ENCODE measurements around the gene CSRP3. TPM values are rescaled to one million over a fixed set of nuclear protein-coding genes. Genes with fewer than 3 reads are reported as not detected.

Gene CSRP3
- total RNA-seq, 1 experiment from 2014 or later = not detected

DNA sequence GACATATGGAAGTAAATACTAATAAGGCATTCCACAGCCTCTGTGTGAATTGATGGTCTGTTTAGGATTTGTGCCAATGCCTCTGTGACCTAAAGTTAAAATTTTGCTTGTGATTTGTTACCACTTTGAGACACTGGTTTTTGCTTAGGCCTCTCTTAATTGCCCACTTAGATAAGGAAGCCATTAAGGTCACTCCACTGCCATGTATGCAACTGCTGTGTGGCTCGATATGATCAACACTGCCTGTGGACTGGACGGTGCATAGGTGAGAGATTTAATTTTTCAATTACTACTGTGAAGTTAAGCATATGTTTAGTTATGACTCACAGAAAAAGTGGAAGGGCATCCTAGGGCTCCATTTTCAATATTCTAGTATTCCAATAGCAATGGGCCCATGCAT, 36.9 kb downstream of the CSRP3 start:
- CTCF ChIA-PET = no interaction called here
- H2AFZ ChIP-seq = no peak overlapping the region
- BruUV-seq (replicated peaks) = no TSS peak
- peaks cover 53% of the 10 kb centered on the region for H3K36me3 ChIP-seq (ENCODE audit: low read depth)
- intact Hi-C loops (cut with micrococcal nuclease; ENCODE audit: unreplicated experiment) = loop anchor here (5.0 kb wide), 1 partner anchor 387 kb away; no protein-coding TSS in a partner anchor
- DNase-seq = no peak
- no peaks in the 10 kb centered on the region; the same call in 1 of the 2 replicates for H3F3A ChIP-seq (ENCODE audit: insufficient read depth, low read depth)
- H3K79me2 ChIP-seq (ENCODE audit: low read depth) = no peaks in the 10 kb centered on the region
- no peaks in the 10 kb centered on the region for H3K9me3 ChIP-seq (ENCODE audit: insufficient read depth, low read depth)
- no peaks in the 10 kb centered on the region for H3K9me2 ChIP-seq (ENCODE audit: insufficient read depth)
- TF ChIP-seq EZH2 (IDR thresholded peaks at IDR 0.05; ENCODE audit: low read depth) = no peak
- TF ChIP-seq, protein P1, sequence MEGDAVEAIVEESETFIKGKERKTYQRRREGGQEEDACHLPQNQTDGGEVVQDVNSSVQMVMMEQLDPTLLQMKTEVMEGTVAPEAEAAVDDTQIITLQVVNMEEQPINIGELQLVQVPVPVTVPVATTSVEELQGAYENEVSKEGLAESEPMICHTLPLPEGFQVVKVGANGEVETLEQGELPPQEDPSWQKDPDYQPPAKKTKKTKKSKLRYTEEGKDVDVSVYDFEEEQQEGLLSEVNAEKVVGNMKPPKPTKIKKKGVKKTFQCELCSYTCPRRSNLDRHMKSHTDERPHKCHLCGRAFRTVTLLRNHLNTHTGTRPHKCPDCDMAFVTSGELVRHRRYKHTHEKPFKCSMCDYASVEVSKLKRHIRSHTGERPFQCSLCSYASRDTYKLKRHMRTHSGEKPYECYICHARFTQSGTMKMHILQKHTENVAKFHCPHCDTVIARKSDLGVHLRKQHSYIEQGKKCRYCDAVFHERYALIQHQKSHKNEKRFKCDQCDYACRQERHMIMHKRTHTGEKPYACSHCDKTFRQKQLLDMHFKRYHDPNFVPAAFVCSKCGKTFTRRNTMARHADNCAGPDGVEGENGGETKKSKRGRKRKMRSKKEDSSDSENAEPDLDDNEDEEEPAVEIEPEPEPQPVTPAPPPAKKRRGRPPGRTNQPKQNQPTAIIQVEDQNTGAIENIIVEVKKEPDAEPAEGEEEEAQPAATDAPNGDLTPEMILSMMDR (conservative IDR thresholded peaks at IDR 0.05) = no peak
- POLR2A ChIA-PET (ENCODE audit: unreplicated experiment) = no interaction called here
- no peaks in the 10 kb centered on the region for H4K20me1 ChIP-seq (ENCODE audit: insufficient read depth)
- H3K27ac ChIP-seq = no peak overlapping the region
- no peaks in the 10 kb centered on the region for H3K27me3 ChIP-seq (ENCODE audit: insufficient read depth, low read depth)
- no peaks in the 10 kb centered on the region for H3K4me1 ChIP-seq (replicated peaks; ENCODE audit: insufficient read depth)
- H3K4me3 ChIP-seq = no peak overlapping the region
- H3K4me2 ChIP-seq = no peak overlapping the region

DNA sequence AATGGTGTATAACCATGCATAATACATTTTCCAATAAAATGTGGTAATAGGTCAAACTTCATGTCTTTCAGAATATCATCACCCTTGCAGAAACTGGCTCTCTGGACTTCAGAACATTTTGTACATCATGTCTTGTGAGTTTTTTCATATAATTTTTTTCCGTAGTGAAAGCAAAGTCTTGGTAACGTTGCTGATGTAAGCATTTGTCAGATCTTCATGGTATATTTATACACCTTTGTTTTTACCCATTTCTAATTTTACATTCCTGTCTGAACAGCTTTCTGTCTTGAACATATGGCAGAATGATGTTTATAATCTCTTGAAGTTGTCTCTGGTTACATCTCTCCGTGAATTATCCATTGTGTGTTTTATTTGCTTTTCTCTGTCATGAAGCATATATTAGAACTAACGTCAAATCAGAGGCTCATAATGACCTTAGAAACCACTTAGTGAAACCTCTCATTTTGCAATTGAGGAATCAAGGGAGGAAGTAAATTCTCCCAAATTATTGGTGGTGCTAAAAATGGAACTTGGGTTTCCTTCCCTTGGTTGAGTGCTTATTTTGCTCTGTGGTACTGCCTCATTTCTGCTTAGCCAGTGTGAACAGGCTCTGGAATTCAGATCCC, 37.4 kb downstream of the CSRP3 start:
- no peak overlapping the region for H3K4me2 ChIP-seq
- H3K4me1 ChIP-seq (replicated peaks; ENCODE audit: insufficient read depth) = no peaks in the 10 kb centered on the region
- ChIA-PET POLR2A (ENCODE audit: unreplicated experiment) (no interaction called here), CTCF (no interaction called here)
- no peaks in the 10 kb centered on the region; the same call in 1 of the 2 replicates for H3F3A ChIP-seq (ENCODE audit: insufficient read depth, low read depth)
- H3K36me3 ChIP-seq (ENCODE audit: low read depth) = peaks cover 58% of the 10 kb centered on the region
- TF ChIP-seq EZH2 (IDR thresholded peaks at IDR 0.05; ENCODE audit: low read depth) = no peak
- TF ChIP-seq, protein P1 (conservative IDR thresholded peaks at IDR 0.05) = no peak
- H2AFZ ChIP-seq = no peak overlapping the region
- intact Hi-C loops (cut with micrococcal nuclease; ENCODE audit: unreplicated experiment) = loop anchor here (5.0 kb wide), 1 partner anchor 388 kb away; no protein-coding TSS in a partner anchor
- H3K27ac ChIP-seq = no peak overlapping the region
- H4K20me1 ChIP-seq (ENCODE audit: insufficient read depth) = no peaks in the 10 kb centered on the region
- no peaks in the 10 kb centered on the region for H3K27me3 ChIP-seq (ENCODE audit: insufficient read depth, low read depth)
- H3K79me2 ChIP-seq (ENCODE audit: low read depth) = no peaks in the 10 kb centered on the region
- no peaks in the 10 kb centered on the region for H3K9me2 ChIP-seq (ENCODE audit: insufficient read depth)
- no peaks in the 10 kb centered on the region for H3K9me3 ChIP-seq (ENCODE audit: insufficient read depth, low read depth)
- DNase-seq = no peak
- no peak overlapping the region for H3K4me3 ChIP-seq
- BruUV-seq (replicated peaks) = no TSS peak

DNA sequence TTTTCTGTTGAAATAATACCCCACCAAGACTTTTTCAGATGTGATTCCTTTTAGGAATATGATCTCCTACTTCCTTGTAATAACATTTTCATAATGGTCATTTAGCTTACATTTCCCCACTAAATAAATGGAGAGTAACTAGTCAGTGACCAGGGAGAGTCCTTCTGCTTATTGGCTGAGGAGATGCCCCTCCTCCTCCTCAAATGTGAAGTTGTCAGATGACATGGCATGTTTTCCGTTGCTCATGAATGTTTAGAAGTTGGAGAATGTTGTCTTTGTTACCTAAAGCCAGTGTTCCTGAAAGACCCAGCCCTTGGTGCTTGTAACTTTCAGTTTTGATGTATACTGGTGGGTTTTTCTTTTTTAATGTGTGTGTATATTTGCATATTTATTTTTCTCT, 38.2 kb downstream of the CSRP3 start:
- Histone ChIP-seq H3K4me1 (replicated peaks; ENCODE audit: insufficient read depth) (no peaks in the 10 kb centered on the region), H3K27ac (no peak overlapping the region), H3F3A (ENCODE audit: insufficient read depth, low read depth) (no peaks in the 10 kb centered on the region; the same call in 1 of the 2 replicates), H3K36me3 (ENCODE audit: low read depth) (peaks cover 58% of the 10 kb centered on the region), H3K27me3 (ENCODE audit: insufficient read depth, low read depth) (no peaks in the 10 kb centered on the region), H3K4me3 (no peak overlapping the region), H3K9me3 (ENCODE audit: insufficient read depth, low read depth) (no peaks in the 10 kb centered on the region), H3K4me2 (no peak overlapping the region), H3K79me2 (ENCODE audit: low read depth) (no peaks in the 10 kb centered on the region), H4K20me1 (ENCODE audit: insufficient read depth) (no peaks in the 10 kb centered on the region), H3K9me2 (ENCODE audit: insufficient read depth) (no peaks in the 10 kb centered on the region), H2AFZ (no peak overlapping the region)
- DNase-seq = no peak
- TF ChIP-seq, protein P1 (conservative IDR thresholded peaks at IDR 0.05) = no peak
- TF ChIP-seq EZH2 (IDR thresholded peaks at IDR 0.05; ENCODE audit: low read depth) = no peak
- BruUV-seq (replicated peaks) = no TSS peak
- ChIA-PET POLR2A (ENCODE audit: unreplicated experiment) (no interaction called here), CTCF (no interaction called here)
- intact Hi-C loops (cut with micrococcal nuclease; ENCODE audit: unreplicated experiment) = loop anchor here (5.0 kb wide), 1 partner anchor 389 kb away; no protein-coding TSS in a partner anchor
